ENCODE data around the gene SSX7. TPM values are rescaled to one million over a fixed set of nuclear protein-coding genes. Genes with fewer than 3 reads are reported as not detected.
"Not testable (repeated sequence)": the region's sequence is repeated elsewhere in the genome, so short reads cannot be mapped to it uniquely, and the experiment has no call there.

SSX7 gene, protein sequence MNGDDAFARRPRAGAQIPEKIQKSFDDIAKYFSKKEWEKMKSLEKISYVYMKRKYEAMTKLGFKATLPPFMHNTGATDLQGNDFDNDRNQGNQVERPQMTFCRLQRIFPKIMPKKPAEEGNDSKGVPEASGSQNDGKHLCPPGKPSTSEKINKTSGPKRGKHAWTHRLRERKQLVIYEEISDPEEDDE
- total RNA-seq (not detected), polyA plus RNA-seq (not detected)
- long read RNA-seq, donor 1: 0 reads
- long read RNA-seq, donor 2: 0 reads
- long read RNA-seq, donor 3: 0 reads
- long read RNA-seq, donor 4: 0 reads

DNA sequence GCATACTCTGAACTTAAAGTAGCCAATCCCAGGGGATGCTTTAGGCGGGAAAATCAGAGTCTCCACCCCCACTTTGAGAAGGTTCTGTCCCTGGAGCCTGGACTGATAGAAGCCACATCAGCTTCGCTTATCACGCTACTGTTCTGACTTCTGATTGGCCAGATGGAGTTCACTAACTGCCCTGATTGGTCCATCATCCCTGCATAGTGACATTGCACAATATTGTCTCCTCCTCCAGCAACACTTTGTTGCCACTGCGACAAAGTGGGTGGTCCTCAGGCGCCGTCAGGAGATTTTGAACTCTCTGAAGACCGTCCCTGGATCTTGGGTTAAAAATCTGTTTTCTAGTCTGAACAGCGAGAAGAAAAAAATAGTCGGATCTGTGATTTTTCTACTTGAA is at the start of gene SSX7:
Gene SSX7, minus strand, starts transcription at position 101 of the 400 bp plus-strand sequence. CDS start 1,428 bp downstream, outside the sequence.
- DNase-seq; H3K4me3 ChIP-seq (ENCODE audit: low read length); intact Hi-C loops (cut with DNase I); ATAC-seq; H3K27me3 ChIP-seq (ENCODE audit: control insufficient read depth, insufficient read depth); H3K9me3 ChIP-seq (ENCODE audit: control insufficient read depth, low read length); H3K27ac ChIP-seq (ENCODE audit: low read length); H3K4me1 ChIP-seq (ENCODE audit: control insufficient read depth, insufficient read depth, low read length): not testable (repeated sequence)
- 87% methylated on average over 9 of the region's 9 CpGs for WGBS

DNA sequence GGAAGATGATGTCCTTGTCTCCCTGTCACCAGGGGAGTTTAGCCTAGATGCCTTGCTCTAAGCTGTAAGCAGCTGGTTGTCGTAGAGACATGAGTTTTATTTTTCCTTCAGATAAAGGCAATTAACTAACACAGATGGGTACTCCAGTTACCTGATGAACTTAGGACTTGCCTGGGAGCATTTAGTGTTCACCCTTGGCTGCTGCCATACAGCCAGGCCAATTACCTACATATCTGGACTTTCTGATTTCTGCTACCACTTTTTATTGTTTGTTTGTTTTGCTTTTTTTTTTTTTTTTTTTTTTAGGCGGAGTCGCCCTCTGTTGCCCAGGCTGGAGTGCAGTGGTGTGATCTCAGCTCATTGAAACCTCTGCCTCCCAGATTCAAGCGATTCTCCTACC is 37.3 kb upstream of the SSX7 start:
- DNase-seq; intact Hi-C loops (cut with DNase I); H3K4me1 ChIP-seq (ENCODE audit: control insufficient read depth, insufficient read depth, low read length); H3K4me3 ChIP-seq (ENCODE audit: low read length); H3K9me3 ChIP-seq (ENCODE audit: control insufficient read depth, low read length); H3K27ac ChIP-seq (ENCODE audit: low read length); ATAC-seq; H3K27me3 ChIP-seq (ENCODE audit: control insufficient read depth, insufficient read depth): not testable (repeated sequence)
- 100% methylated on average over 1 of the region's 4 CpGs for WGBS

- DNase-seq; H3K27me3 ChIP-seq (ENCODE audit: control insufficient read depth, insufficient read depth); intact Hi-C loops (cut with DNase I); H3K4me3 ChIP-seq (ENCODE audit: low read length); H3K4me1 ChIP-seq (ENCODE audit: control insufficient read depth, insufficient read depth, low read length); ATAC-seq; H3K27ac ChIP-seq (ENCODE audit: low read length); H3K9me3 ChIP-seq (ENCODE audit: control insufficient read depth, low read length): not testable (repeated sequence)
- WGBS: 75% methylated on average over 2 of the region's 2 CpGs
Measured at GRCh38 chrX:52662218-52662617, 7.5 kb upstream of the SSX7 start.

- DNase-seq; intact Hi-C loops (cut with DNase I); H3K9me3 ChIP-seq (ENCODE audit: control insufficient read depth, low read length); H3K27me3 ChIP-seq (ENCODE audit: control insufficient read depth, insufficient read depth); H3K4me1 ChIP-seq (ENCODE audit: control insufficient read depth, insufficient read depth, low read length); H3K27ac ChIP-seq (ENCODE audit: low read length); H3K4me3 ChIP-seq (ENCODE audit: low read length); ATAC-seq: not testable (repeated sequence)
- 90% methylated on average over 8 of the region's 8 CpGs for WGBS
Measured at GRCh38 chrX:52655475-52655874, 775 bp upstream of the SSX7 start.

DNA sequence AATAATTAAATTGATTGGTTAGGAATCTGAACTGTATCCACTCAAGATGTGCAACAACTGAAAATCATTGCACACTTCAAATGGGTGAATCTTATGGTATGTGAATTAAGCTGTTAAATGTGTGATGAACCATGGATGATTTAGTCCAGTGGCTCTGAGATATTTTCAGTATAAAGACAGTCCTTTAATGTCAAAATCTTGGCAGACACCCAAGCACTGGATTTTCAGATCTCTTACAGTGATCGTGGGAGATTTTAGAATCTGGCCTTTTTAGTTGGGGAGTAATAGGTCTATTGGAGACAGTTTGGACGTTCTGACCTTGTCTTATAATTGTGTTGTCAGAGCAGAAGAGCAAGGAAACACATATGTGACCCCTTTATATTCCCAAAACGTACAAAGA is 4.0 kb downstream of the SSX7 start:
- H3K9me3 ChIP-seq (ENCODE audit: control insufficient read depth, low read length); ATAC-seq; H3K27ac ChIP-seq (ENCODE audit: low read length); intact Hi-C loops (cut with DNase I); DNase-seq; H3K4me1 ChIP-seq (ENCODE audit: control insufficient read depth, insufficient read depth, low read length); H3K27me3 ChIP-seq (ENCODE audit: control insufficient read depth, insufficient read depth); H3K4me3 ChIP-seq (ENCODE audit: low read length): not testable (repeated sequence)
- WGBS: 43% methylated on average over 3 of the region's 3 CpGs

DNA sequence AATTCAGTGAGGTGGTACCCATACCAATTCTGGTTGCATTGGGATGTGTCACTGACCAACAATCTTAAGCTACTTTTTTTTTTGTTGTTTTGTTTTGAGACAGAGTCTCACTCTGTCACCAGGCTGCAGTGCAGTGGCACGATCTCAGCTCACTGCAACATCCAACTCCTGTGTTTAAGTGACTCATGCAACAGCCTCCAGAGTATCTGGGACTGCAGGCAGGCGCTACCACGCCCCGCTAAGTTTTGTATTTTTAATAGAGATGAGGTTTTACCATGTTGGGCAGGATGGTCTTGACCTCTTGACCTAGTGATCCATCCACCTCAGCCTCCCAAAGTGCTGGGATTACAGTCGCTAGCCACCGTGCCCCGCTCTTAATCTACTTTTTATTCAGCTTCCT is 5.7 kb downstream of the SSX7 start:
- ATAC-seq; H3K9me3 ChIP-seq (ENCODE audit: control insufficient read depth, low read length); H3K4me3 ChIP-seq (ENCODE audit: low read length); DNase-seq; H3K27me3 ChIP-seq (ENCODE audit: control insufficient read depth, insufficient read depth); intact Hi-C loops (cut with DNase I); H3K4me1 ChIP-seq (ENCODE audit: control insufficient read depth, insufficient read depth, low read length); H3K27ac ChIP-seq (ENCODE audit: low read length): not testable (repeated sequence)
- 86% methylated on average over 7 of the region's 7 CpGs for WGBS

DNA sequence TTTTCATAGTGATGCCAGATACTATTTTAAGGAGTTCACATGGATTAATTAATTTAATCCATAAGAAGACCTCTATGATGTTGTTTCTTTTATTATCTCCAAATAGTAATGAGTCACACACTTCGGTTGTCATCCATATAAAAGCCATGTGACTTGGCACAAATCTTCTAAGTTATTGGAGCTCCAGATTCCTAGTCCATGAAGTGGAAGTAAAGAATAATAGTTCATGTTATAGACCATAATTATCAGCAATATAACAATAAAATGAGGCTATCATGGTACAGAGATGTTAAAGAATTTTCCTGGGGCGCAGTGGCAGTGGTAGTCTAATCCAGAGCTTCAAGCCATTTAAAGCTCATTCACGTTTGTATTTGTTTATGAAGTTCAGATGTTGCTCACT is 26.2 kb downstream of the SSX7 start:
- DNase-seq; H3K27me3 ChIP-seq (ENCODE audit: control insufficient read depth, insufficient read depth); intact Hi-C loops (cut with DNase I); H3K9me3 ChIP-seq (ENCODE audit: control insufficient read depth, low read length); H3K27ac ChIP-seq (ENCODE audit: low read length); H3K4me3 ChIP-seq (ENCODE audit: low read length); ATAC-seq; H3K4me1 ChIP-seq (ENCODE audit: control insufficient read depth, insufficient read depth, low read length): not testable (repeated sequence)
- WGBS: 72% methylated on average over 3 of the region's 3 CpGs

- ATAC-seq; H3K27me3 ChIP-seq (ENCODE audit: control insufficient read depth, insufficient read depth); H3K9me3 ChIP-seq (ENCODE audit: control insufficient read depth, low read length); DNase-seq; H3K27ac ChIP-seq (ENCODE audit: low read length); intact Hi-C loops (cut with DNase I); H3K4me3 ChIP-seq (ENCODE audit: low read length); H3K4me1 ChIP-seq (ENCODE audit: control insufficient read depth, insufficient read depth, low read length): not testable (repeated sequence)
- WGBS: 55% methylated on average over 8 of the region's 8 CpGs
Measured at GRCh38 chrX:52620661-52621060, 34.0 kb downstream of the SSX7 start.

DNA sequence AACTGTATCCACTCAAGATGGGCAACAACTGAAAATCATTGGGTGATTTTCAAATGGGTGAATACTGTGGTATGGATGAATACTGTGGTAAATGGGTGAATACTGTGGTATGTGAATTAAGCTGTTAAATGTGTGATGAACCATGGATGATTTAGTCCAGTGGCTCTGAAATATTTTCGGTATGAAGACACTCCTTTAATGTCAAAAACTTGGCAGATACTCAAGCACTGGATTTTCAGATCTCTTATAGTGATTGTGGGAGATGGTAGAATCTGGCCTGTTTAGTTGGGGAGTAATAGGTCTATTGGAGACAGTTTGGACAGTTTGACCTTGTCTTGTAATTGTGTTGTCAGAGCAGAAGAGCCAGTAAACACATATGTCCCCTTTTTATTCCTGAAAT is 45.7 kb downstream of the SSX7 start:
- ATAC-seq: no peak
- no peaks in the 10 kb centered on the region for H3K9me3 ChIP-seq (ENCODE audit: control insufficient read depth, low read length)
- H3K4me1 ChIP-seq (ENCODE audit: control insufficient read depth, insufficient read depth, low read length): no peaks in the 10 kb centered on the region
- WGBS: 38% methylated on average over 1 of the region's 1 CpG
- H3K27me3 ChIP-seq (ENCODE audit: control insufficient read depth, insufficient read depth): no peaks in the 10 kb centered on the region
- H3K27ac ChIP-seq (ENCODE audit: low read length): no peak overlapping the region
- no peak for DNase-seq
- H3K4me3 ChIP-seq (ENCODE audit: low read length): no peak overlapping the region
- intact Hi-C loops (cut with DNase I): no loop called here

- H3K27me3 ChIP-seq (ENCODE audit: control insufficient read depth, insufficient read depth); DNase-seq; intact Hi-C loops (cut with DNase I); ATAC-seq; H3K9me3 ChIP-seq (ENCODE audit: control insufficient read depth, low read length); H3K27ac ChIP-seq (ENCODE audit: low read length); H3K4me3 ChIP-seq (ENCODE audit: low read length); H3K4me1 ChIP-seq (ENCODE audit: control insufficient read depth, insufficient read depth, low read length): not testable (repeated sequence)
- 72% methylated on average over 8 of the region's 8 CpGs for WGBS
Measured at GRCh38 chrX:52603151-52603550, 51.5 kb downstream of the SSX7 start.

GRCh38 chrX:52598886-52599285 is 55.8 kb downstream of the SSX7 start:
- intact Hi-C loops (cut with DNase I): no loop called here
- WGBS: 85% methylated on average over 7 of the region's 7 CpGs
- H3K4me1 ChIP-seq (ENCODE audit: control insufficient read depth, insufficient read depth, low read length): no peaks in the 10 kb centered on the region
- no peak for DNase-seq
- no peak for ATAC-seq
- H3K9me3 ChIP-seq (ENCODE audit: control insufficient read depth, low read length): no peaks in the 10 kb centered on the region
- no peak overlapping the region for H3K4me3 ChIP-seq (ENCODE audit: low read length)
- no peak overlapping the region for H3K27ac ChIP-seq (ENCODE audit: low read length)
- no peaks in the 10 kb centered on the region for H3K27me3 ChIP-seq (ENCODE audit: control insufficient read depth, insufficient read depth)

GRCh38 chrX:52594658-52595057 is 60.0 kb downstream of the SSX7 start:
- Histone ChIP-seq H3K4me3 (ENCODE audit: low read length) (no peak overlapping the region), H3K9me3 (ENCODE audit: control insufficient read depth, low read length) (no peaks in the 10 kb centered on the region), H3K27me3 (ENCODE audit: control insufficient read depth, insufficient read depth) (no peaks in the 10 kb centered on the region), H3K4me1 (ENCODE audit: control insufficient read depth, insufficient read depth, low read length) (no peaks in the 10 kb centered on the region), H3K27ac (ENCODE audit: low read length) (no peak overlapping the region)
- 91% methylated on average over 6 of the region's 6 CpGs for WGBS
- DNase-seq: no peak
- intact Hi-C loops (cut with DNase I): no loop called here
- ATAC-seq: no peak

All from right cardiac atrium (tissue), 5 donors.